Calu3 (cell line): ENCODE results near the gene RAB40C. TPM values are rescaled to one million over a fixed set of nuclear protein-coding genes. Genes with fewer than 3 reads are reported as not detected.

Experiments
- BruUV-seq: library from RNA; stranded (reverse); fragments of 400-500 nt; replicated peaks from 2 replicates; lab custom pipeline; 2021; lab: Mats Ljungman, UMichigan
- CTCF ChIA-PET: fragments of 300-600 bp; sonication (Branson Sonifier 250); formaldehyde crosslinking; loops from one replicate; lab custom pipeline; 2022; ENCODE audit warnings: antibody characterized with exemption; lab: Charles Lee
- DNase-seq: peaks from one replicate; pipeline ENCODE4 v3.0.0; 2022
- H3K27ac Mint-ChIP-seq: one replicate; pipeline ENCODE4 v1.8.0; 2022; ENCODE audit warnings: mixed read lengths; ENCODE audit not compliant: unreplicated experiment
- H3K27me3 Mint-ChIP-seq: one replicate; pipeline ENCODE4 v1.8.0; 2022; ENCODE audit warnings: mixed read lengths; ENCODE audit not compliant: unreplicated experiment
- H3K36me3 Mint-ChIP-seq: one replicate; pipeline ENCODE4 v1.8.0; 2022; ENCODE audit warnings: mild to moderate bottlenecking, moderate library complexity, mixed read lengths; ENCODE audit not compliant: insufficient read depth, unreplicated experiment
- H3K4me1 Mint-ChIP-seq: one replicate; pipeline ENCODE4 v1.8.0; 2022; ENCODE audit warnings: mild to moderate bottlenecking, low read depth, mixed read lengths; ENCODE audit not compliant: unreplicated experiment
- H3K4me3 Mint-ChIP-seq: one replicate; pipeline ENCODE4 v1.8.0; 2022; ENCODE audit warnings: mild to moderate bottlenecking, low read depth, moderate library complexity, mixed read lengths; ENCODE audit not compliant: unreplicated experiment
- H3K9me3 Mint-ChIP-seq: one replicate; pipeline ENCODE4 v1.8.0; 2022; ENCODE audit warnings: low read depth, mixed read lengths; ENCODE audit not compliant: unreplicated experiment
- CTCF ChIP-seq: fragments of 200-600 bp; IDR thresholded peaks from one replicate; pipeline ENCODE4 v1.8.0; 2022; ENCODE audit warnings: antibody characterized with exemption; ENCODE audit not compliant: unreplicated experiment
- intact Hi-C: fragments of 100-400 bp; cut with micrococcal nuclease; formaldehyde crosslinking; loops from one replicate; pipeline ENCODE4 v1.10.0; 2022; ENCODE audit not compliant: unreplicated experiment
- total RNA-seq: library from RNA; stranded (reverse); gene quantifications from 2 replicates; pipeline ENCODE4 v1.2.3, GENCODE V29; 2022

The RAB40C gene
- total RNA-seq, 1 experiment from 2014 or later, result 35.6 TPM

GRCh38 chr16:593406-593805 is 3.5 kb downstream of the RAB40C start:
- peak overlapping the region; percentile 83 for H3K27ac Mint-ChIP-seq
- H3K4me3 Mint-ChIP-seq, result peak overlapping the region; percentile 92
- intact Hi-C loops, result loop anchor here (2.0 kb wide), 1 partner anchor 43 kb away; the partner anchor contains the start of gene METTL26
- peaks cover 59% of the 10 kb centered on the region for H3K4me1 Mint-ChIP-seq
- DNase-seq, result peak; percentile 74
- no peaks in the 10 kb centered on the region for H3K9me3 Mint-ChIP-seq
- H3K36me3 Mint-ChIP-seq, result peaks cover 86% of the 10 kb centered on the region
- TF ChIP-seq CTCF, result no peak
- no peaks in the 10 kb centered on the region for H3K27me3 Mint-ChIP-seq
- CTCF ChIA-PET, result interaction anchor here (0.6 to 1.5 kb wide), 8 partner anchors 8 to 496 kb away, joined by 3 to 8 read pairs (median 3); partner anchors contain the start of genes METTL26 and WDR90
- BruUV-seq, result TSS peak; percentile 12

GRCh38 chr16:593807-594206 is 3.9 kb downstream of the RAB40C start:
- Mint-ChIP-seq H3K9me3 (no peaks in the 10 kb centered on the region), H3K27ac (peak overlapping the region; percentile 83), H3K4me3 (peak overlapping the region; percentile 92), H3K36me3 (peaks cover 86% of the 10 kb centered on the region), H3K27me3 (no peaks in the 10 kb centered on the region), H3K4me1 (peaks cover 59% of the 10 kb centered on the region)
- DNase-seq, result no peak
- intact Hi-C loops, result loop anchor here (2.0 kb wide), 1 partner anchor 43 kb away; the partner anchor contains the start of gene METTL26
- no TSS peak for BruUV-seq
- CTCF ChIA-PET, result interaction anchor here (0.8 to 1.5 kb wide), 7 partner anchors 8 to 497 kb away, joined by 3 to 8 read pairs (median 3); partner anchors contain the start of genes METTL26 and WDR90
- no peak for TF ChIP-seq CTCF

GRCh38 chr16:595094-595528 is 5.2 kb downstream of the RAB40C start:
- DNase-seq, result no peak
- intact Hi-C loops, result no loop called here
- no peak for TF ChIP-seq CTCF
- Mint-ChIP-seq H3K27ac (no peak overlapping the region), H3K4me1 (peaks cover 59% of the 10 kb centered on the region), H3K4me3 (peak overlapping the region; percentile 92), H3K27me3 (no peaks in the 10 kb centered on the region), H3K9me3 (no peaks in the 10 kb centered on the region), H3K36me3 (peaks cover 75% of the 10 kb centered on the region)
- CTCF ChIA-PET, result no interaction called here
- no TSS peak for BruUV-seq

- Mint-ChIP-seq H3K27me3 (no peaks in the 10 kb centered on the region), H3K4me1 (peaks cover 50% of the 10 kb centered on the region), H3K9me3 (no peaks in the 10 kb centered on the region), H3K27ac (no peak overlapping the region), H3K4me3 (no peak overlapping the region), H3K36me3 (peaks cover 65% of the 10 kb centered on the region)
- no peak for TF ChIP-seq CTCF
- no TSS peak for BruUV-seq
- intact Hi-C loops, result no loop called here
- no peak for DNase-seq
- CTCF ChIA-PET, result no interaction called here
Measured at GRCh38 chr16:595942-596735, 6.3 kb downstream of the RAB40C start.
